Prostate gland (tissue), 2 donors: Measurements from ENCODE around the gene SHISA6.

Source experiments
- POLR2A ChIP-seq: fragments of 450-650 bp; IDR thresholded peaks from one replicate; pipeline ENCODE4 v1.6.1; 2016; ENCODE audit warnings: antibody characterized with exemption, mild to moderate bottlenecking
- POLR2AphosphoS5 ChIP-seq: sonication (generic); formaldehyde crosslinking; IDR thresholded peaks from one replicate; pipeline ENCODE4 v1.6.1; 2017; ENCODE audit warnings: antibody characterized with exemption
- TF ChIP-seq, protein P1 (sequence below), 4 experiments: fragments of 200-600 bp in 2 of 4; fragments of 450-650 bp in 2 of 4; sonication (generic) in 2 of 4; IDR thresholded peaks; 1 replicate in 3 of 4; 2 replicates in 1 of 4; pipeline ENCODE4 v1.5.1; 2016 to 2019; ENCODE audit warnings: antibody characterized with exemption in 4 of 4, mild to moderate bottlenecking in 2 of 4, moderate library complexity in 2 of 4

DNA sequence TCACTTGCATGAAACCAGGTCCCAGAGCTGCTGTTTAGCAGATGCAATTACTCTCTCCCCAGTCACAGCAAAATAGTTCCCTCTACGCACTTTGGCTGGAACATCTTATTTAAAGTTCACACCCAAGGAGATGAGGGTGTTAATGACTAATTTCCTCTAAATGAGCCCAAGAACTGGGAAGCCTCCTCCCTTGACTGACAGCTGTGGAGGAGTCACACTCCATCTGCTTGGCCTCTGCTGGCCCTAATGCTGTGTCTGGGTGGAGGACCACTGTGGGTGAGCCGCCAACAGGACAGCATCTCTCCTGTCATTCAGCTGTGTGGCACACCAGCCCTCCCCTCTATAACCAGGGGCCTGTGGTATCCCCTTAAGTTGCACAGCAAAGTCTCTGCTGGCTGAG is 115.4 kb downstream of the SHISA6 start:
- TF ChIP-seq, protein P1, sequence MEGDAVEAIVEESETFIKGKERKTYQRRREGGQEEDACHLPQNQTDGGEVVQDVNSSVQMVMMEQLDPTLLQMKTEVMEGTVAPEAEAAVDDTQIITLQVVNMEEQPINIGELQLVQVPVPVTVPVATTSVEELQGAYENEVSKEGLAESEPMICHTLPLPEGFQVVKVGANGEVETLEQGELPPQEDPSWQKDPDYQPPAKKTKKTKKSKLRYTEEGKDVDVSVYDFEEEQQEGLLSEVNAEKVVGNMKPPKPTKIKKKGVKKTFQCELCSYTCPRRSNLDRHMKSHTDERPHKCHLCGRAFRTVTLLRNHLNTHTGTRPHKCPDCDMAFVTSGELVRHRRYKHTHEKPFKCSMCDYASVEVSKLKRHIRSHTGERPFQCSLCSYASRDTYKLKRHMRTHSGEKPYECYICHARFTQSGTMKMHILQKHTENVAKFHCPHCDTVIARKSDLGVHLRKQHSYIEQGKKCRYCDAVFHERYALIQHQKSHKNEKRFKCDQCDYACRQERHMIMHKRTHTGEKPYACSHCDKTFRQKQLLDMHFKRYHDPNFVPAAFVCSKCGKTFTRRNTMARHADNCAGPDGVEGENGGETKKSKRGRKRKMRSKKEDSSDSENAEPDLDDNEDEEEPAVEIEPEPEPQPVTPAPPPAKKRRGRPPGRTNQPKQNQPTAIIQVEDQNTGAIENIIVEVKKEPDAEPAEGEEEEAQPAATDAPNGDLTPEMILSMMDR (IDR thresholded peaks at IDR 0.05): no peak
- TF ChIP-seq POLR2A: no peak
- TF ChIP-seq POLR2AphosphoS5: no peak
